ACHN (cell line): ENCODE data around the gene SEMA4D.

Experiments used
- DNase-seq: peaks from one replicate; pipeline ENCODE4 v3.0.0-alpha.2; 2015
- in situ Hi-C: cut with HindIII; loops from 2 replicates; pipeline ENCODE4 v1.10.0; 2017; ENCODE audit warnings: low sequenced_read_pairs, low pct_ligation_motif_present, low pct_unique_long_range_greater_than_20kb

Gene SEMA4D

GRCh38 chr9:89390068-89390555, 107.8 kb downstream of the SEMA4D start:
- DNase-seq, result no peak
- in situ Hi-C loops, result loop anchor here (25.0 kb wide), 1 partner anchor 172 kb away; no protein-coding TSS in a partner anchor

GRCh38 chr9:89388868-89389177, 109.1 kb downstream of the SEMA4D start:
- in situ Hi-C loops, result loop anchor here (25.0 kb wide), 1 partner anchor 173 kb away; no protein-coding TSS in a partner anchor
- DNase-seq, result no peak

GRCh38 chr9:89388084-89388867, 109.6 kb downstream of the SEMA4D start:
- no peak for DNase-seq
- in situ Hi-C loops, result loop anchor here (25.0 kb wide), 1 partner anchor 174 kb away; no protein-coding TSS in a partner anchor

- no peak for DNase-seq
- in situ Hi-C loops, result loop anchor here (25.0 kb wide), 1 partner anchor 175 kb away; no protein-coding TSS in a partner anchor
These were observed 110.6 kb downstream of the SEMA4D start for GRCh38 chr9:89387197-89387849.

GRCh38 chr9:89386797-89387196, 111.1 kb downstream of the SEMA4D start:
- DNase-seq, result no peak
- in situ Hi-C loops, result loop anchor here (25.0 kb wide), 1 partner anchor 176 kb away; no protein-coding TSS in a partner anchor

GRCh38 chr9:89386206-89386605, 111.7 kb downstream of the SEMA4D start:
- DNase-seq, result no peak
- in situ Hi-C loops, result loop anchor here (25.0 kb wide), 1 partner anchor 176 kb away; no protein-coding TSS in a partner anchor

GRCh38 chr9:89384783-89385182, 113.1 kb downstream of the SEMA4D start:
- in situ Hi-C loops, result loop anchor here (25.0 kb wide), 1 partner anchor 178 kb away; no protein-coding TSS in a partner anchor
- DNase-seq, result no peak

GRCh38 chr9:89383721-89384300, 114.1 kb downstream of the SEMA4D start:
- in situ Hi-C loops, result loop anchor here (25.0 kb wide), 1 partner anchor 178 kb away; no protein-coding TSS in a partner anchor

GRCh38 chr9:89383030-89383720, 114.7 kb downstream of the SEMA4D start:
- no peak for DNase-seq
- in situ Hi-C loops, result loop anchor here (25.0 kb wide), 1 partner anchor 179 kb away; no protein-coding TSS in a partner anchor

More at GRCh38 chr9:89383721-89384300, 114.1 kb downstream of the SEMA4D start:
- no peak for DNase-seq

GRCh38 chr9:89382026-89382986, 115.6 kb downstream of the SEMA4D start:
- no peak for DNase-seq
- in situ Hi-C loops, result loop anchor here (25.0 kb wide), 1 partner anchor 180 kb away; no protein-coding TSS in a partner anchor

GRCh38 chr9:89381308-89381609, 116.7 kb downstream of the SEMA4D start:
- no peak for DNase-seq
- in situ Hi-C loops, result loop anchor here (25.0 kb wide), 1 partner anchor 181 kb away; no protein-coding TSS in a partner anchor

GRCh38 chr9:89380437-89381307, 117.2 kb downstream of the SEMA4D start:
- in situ Hi-C loops, result loop anchor here (25.0 kb wide), 1 partner anchor 182 kb away; no protein-coding TSS in a partner anchor
- DNase-seq, result no peak

GRCh38 chr9:89379508-89380115, 118.3 kb downstream of the SEMA4D start:
- in situ Hi-C loops, result loop anchor here (25.0 kb wide), 1 partner anchor 183 kb away; no protein-coding TSS in a partner anchor
- DNase-seq, result no peak

GRCh38 chr9:89379031-89379430, 118.9 kb downstream of the SEMA4D start:
- DNase-seq, result no peak
- in situ Hi-C loops, result loop anchor here (25.0 kb wide), 1 partner anchor 183 kb away; no protein-coding TSS in a partner anchor

- in situ Hi-C loops, result loop anchor here (25.0 kb wide), 1 partner anchor 184 kb away; no protein-coding TSS in a partner anchor
- DNase-seq, result no peak
These were observed 119.4 kb downstream of the SEMA4D start for GRCh38 chr9:89378541-89378940.

GRCh38 chr9:89377411-89377810, 120.5 kb downstream of the SEMA4D start:
- no peak for DNase-seq
- in situ Hi-C loops, result loop anchor here (25.0 kb wide), 1 partner anchor 185 kb away; no protein-coding TSS in a partner anchor
